ENCODE results near the gene SCARB1.

DNA sequence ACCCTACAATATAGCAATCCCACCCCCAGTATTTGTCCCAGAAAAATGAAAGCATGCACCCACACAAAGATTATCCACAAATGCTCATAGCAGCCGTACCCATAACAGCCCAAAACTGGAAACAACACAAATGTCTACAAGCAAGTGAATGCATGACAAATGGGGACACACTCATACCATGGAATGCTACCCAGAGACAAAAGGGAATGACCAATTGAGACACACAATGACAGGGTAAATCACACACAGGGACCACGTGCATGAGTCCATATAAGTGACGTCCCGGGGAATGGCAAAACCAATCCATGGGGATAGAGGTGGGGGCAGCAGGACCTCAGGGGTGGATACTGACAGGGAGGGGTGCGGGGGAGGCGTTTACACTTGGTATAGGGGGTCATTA lies 33.4 kb downstream of the SCARB1 start:
- TF ChIP-seq, protein P1, sequence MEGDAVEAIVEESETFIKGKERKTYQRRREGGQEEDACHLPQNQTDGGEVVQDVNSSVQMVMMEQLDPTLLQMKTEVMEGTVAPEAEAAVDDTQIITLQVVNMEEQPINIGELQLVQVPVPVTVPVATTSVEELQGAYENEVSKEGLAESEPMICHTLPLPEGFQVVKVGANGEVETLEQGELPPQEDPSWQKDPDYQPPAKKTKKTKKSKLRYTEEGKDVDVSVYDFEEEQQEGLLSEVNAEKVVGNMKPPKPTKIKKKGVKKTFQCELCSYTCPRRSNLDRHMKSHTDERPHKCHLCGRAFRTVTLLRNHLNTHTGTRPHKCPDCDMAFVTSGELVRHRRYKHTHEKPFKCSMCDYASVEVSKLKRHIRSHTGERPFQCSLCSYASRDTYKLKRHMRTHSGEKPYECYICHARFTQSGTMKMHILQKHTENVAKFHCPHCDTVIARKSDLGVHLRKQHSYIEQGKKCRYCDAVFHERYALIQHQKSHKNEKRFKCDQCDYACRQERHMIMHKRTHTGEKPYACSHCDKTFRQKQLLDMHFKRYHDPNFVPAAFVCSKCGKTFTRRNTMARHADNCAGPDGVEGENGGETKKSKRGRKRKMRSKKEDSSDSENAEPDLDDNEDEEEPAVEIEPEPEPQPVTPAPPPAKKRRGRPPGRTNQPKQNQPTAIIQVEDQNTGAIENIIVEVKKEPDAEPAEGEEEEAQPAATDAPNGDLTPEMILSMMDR (IDR thresholded peaks at IDR 0.05), result no peak
- no peak for TF ChIP-seq POLR2A (IDR thresholded peaks at IDR 0.05)
